ENCODE data around the gene FHAD1.

FHAD1 gene

GRCh38 chr1:15220825-15221431 lies 26.1 kb upstream of the FHAD1 start:
- Histone ChIP-seq H3K4me3 (ENCODE audit: low read length) (no peak overlapping the region), H3K9ac (ENCODE audit: low read length) (no peak overlapping the region), H3K27ac (ENCODE audit: low read length) (no peak overlapping the region), H3K27me3 (ENCODE audit: control insufficient read depth, insufficient read depth, low read length) (no peaks in the 10 kb centered on the region), H3K4me1 (ENCODE audit: control insufficient read depth, low read depth, low read length) (no peaks in the 10 kb centered on the region), H3K9me3 (ENCODE audit: control insufficient read depth, low read depth, low read length) (no peaks in the 10 kb centered on the region), H3K36me3 (ENCODE audit: control insufficient read depth, low read depth, low read length) (peaks cover 5% of the 10 kb centered on the region)

GRCh38 chr1:15222653-15223303 lies 24.2 kb upstream of the FHAD1 start:
- H3K27ac ChIP-seq (ENCODE audit: low read length) = no peak overlapping the region

GRCh38 chr1:15224259-15224869 lies 22.7 kb upstream of the FHAD1 start:
- H3K27me3 ChIP-seq (ENCODE audit: control insufficient read depth, insufficient read depth, low read length) = no peaks in the 10 kb centered on the region
- no peak overlapping the region for H3K9ac ChIP-seq (ENCODE audit: low read length)
- no peak overlapping the region for H3K27ac ChIP-seq (ENCODE audit: low read length)
- no peaks in the 10 kb centered on the region for H3K4me1 ChIP-seq (ENCODE audit: control insufficient read depth, low read depth, low read length)
- no peaks in the 10 kb centered on the region for H3K9me3 ChIP-seq (ENCODE audit: control insufficient read depth, low read depth, low read length)
- no peak overlapping the region for H3K4me3 ChIP-seq (ENCODE audit: low read length)
- H3K36me3 ChIP-seq (ENCODE audit: control insufficient read depth, low read depth, low read length) = peaks cover 5% of the 10 kb centered on the region

More at GRCh38 chr1:15222653-15223303, 24.2 kb upstream of the FHAD1 start:
- H3K4me1 ChIP-seq (ENCODE audit: control insufficient read depth, low read depth, low read length) = no peaks in the 10 kb centered on the region
- no peak overlapping the region for H3K9ac ChIP-seq (ENCODE audit: low read length)
- H3K27me3 ChIP-seq (ENCODE audit: control insufficient read depth, insufficient read depth, low read length) = no peaks in the 10 kb centered on the region
- H3K9me3 ChIP-seq (ENCODE audit: control insufficient read depth, low read depth, low read length) = no peaks in the 10 kb centered on the region
- no peak overlapping the region for H3K4me3 ChIP-seq (ENCODE audit: low read length)
- peaks cover 5% of the 10 kb centered on the region for H3K36me3 ChIP-seq (ENCODE audit: control insufficient read depth, low read depth, low read length)

- Histone ChIP-seq H3K4me1 (ENCODE audit: control insufficient read depth, low read depth, low read length) (no peaks in the 10 kb centered on the region), H3K9ac (ENCODE audit: low read length) (no peak overlapping the region), H3K27me3 (ENCODE audit: control insufficient read depth, insufficient read depth, low read length) (no peaks in the 10 kb centered on the region), H3K4me3 (ENCODE audit: low read length) (no peak overlapping the region), H3K9me3 (ENCODE audit: control insufficient read depth, low read depth, low read length) (no peaks in the 10 kb centered on the region), H3K36me3 (ENCODE audit: control insufficient read depth, low read depth, low read length) (peaks cover 1% of the 10 kb centered on the region), H3K27ac (ENCODE audit: low read length) (no peak overlapping the region)
Measured at GRCh38 chr1:15224974-15225373, 22.0 kb upstream of the FHAD1 start.

GRCh38 chr1:15225461-15225860 lies 21.6 kb upstream of the FHAD1 start:
- no peak overlapping the region for H3K27ac ChIP-seq (ENCODE audit: low read length)
- no peaks in the 10 kb centered on the region for H3K36me3 ChIP-seq (ENCODE audit: control insufficient read depth, low read depth, low read length)
- no peak overlapping the region for H3K4me3 ChIP-seq (ENCODE audit: low read length)
- no peaks in the 10 kb centered on the region for H3K27me3 ChIP-seq (ENCODE audit: control insufficient read depth, insufficient read depth, low read length)
- no peaks in the 10 kb centered on the region for H3K9me3 ChIP-seq (ENCODE audit: control insufficient read depth, low read depth, low read length)
- no peak overlapping the region for H3K9ac ChIP-seq (ENCODE audit: low read length)
- H3K4me1 ChIP-seq (ENCODE audit: control insufficient read depth, low read depth, low read length) = no peaks in the 10 kb centered on the region

- Histone ChIP-seq H3K4me1 (ENCODE audit: control insufficient read depth, low read depth, low read length) (no peaks in the 10 kb centered on the region), H3K9me3 (ENCODE audit: control insufficient read depth, low read depth, low read length) (no peaks in the 10 kb centered on the region), H3K27me3 (ENCODE audit: control insufficient read depth, insufficient read depth, low read length) (no peaks in the 10 kb centered on the region), H3K4me3 (ENCODE audit: low read length) (no peak overlapping the region), H3K9ac (ENCODE audit: low read length) (no peak overlapping the region), H3K36me3 (ENCODE audit: control insufficient read depth, low read depth, low read length) (no peaks in the 10 kb centered on the region), H3K27ac (ENCODE audit: low read length) (no peak overlapping the region)
Measured at GRCh38 chr1:15226388-15227255, 20.4 kb upstream of the FHAD1 start.

- H3K27ac ChIP-seq (ENCODE audit: low read length) = no peak overlapping the region
- H3K4me3 ChIP-seq (ENCODE audit: low read length) = no peak overlapping the region
- H3K4me1 ChIP-seq (ENCODE audit: control insufficient read depth, low read depth, low read length) = peaks cover 5% of the 10 kb centered on the region
- no peaks in the 10 kb centered on the region for H3K27me3 ChIP-seq (ENCODE audit: control insufficient read depth, insufficient read depth, low read length)
- no peaks in the 10 kb centered on the region for H3K9me3 ChIP-seq (ENCODE audit: control insufficient read depth, low read depth, low read length)
- H3K36me3 ChIP-seq (ENCODE audit: control insufficient read depth, low read depth, low read length) = no peaks in the 10 kb centered on the region
- H3K9ac ChIP-seq (ENCODE audit: low read length) = no peak overlapping the region
Measured at GRCh38 chr1:15229707-15230131, 17.3 kb upstream of the FHAD1 start.

GRCh38 chr1:15231714-15232201 lies 15.3 kb upstream of the FHAD1 start:
- H3K27me3 ChIP-seq (ENCODE audit: control insufficient read depth, insufficient read depth, low read length) = no peaks in the 10 kb centered on the region
- no peak overlapping the region for H3K9ac ChIP-seq (ENCODE audit: low read length)

GRCh38 chr1:15233689-15234088 lies 13.3 kb upstream of the FHAD1 start:
- H3K4me3 ChIP-seq (ENCODE audit: low read length) = no peak overlapping the region

More at GRCh38 chr1:15231714-15232201, 15.3 kb upstream of the FHAD1 start:
- Histone ChIP-seq H3K27ac (ENCODE audit: low read length) (no peak overlapping the region), H3K4me3 (ENCODE audit: low read length) (no peak overlapping the region), H3K9me3 (ENCODE audit: control insufficient read depth, low read depth, low read length) (no peaks in the 10 kb centered on the region), H3K36me3 (ENCODE audit: control insufficient read depth, low read depth, low read length) (no peaks in the 10 kb centered on the region), H3K4me1 (ENCODE audit: control insufficient read depth, low read depth, low read length) (peaks cover 5% of the 10 kb centered on the region)

GRCh38 chr1:15236321-15236721 lies 10.7 kb upstream of the FHAD1 start:
- Histone ChIP-seq H3K27ac (ENCODE audit: low read length) (no peak overlapping the region), H3K4me1 (ENCODE audit: control insufficient read depth, low read depth, low read length) (peaks cover 5% of the 10 kb centered on the region), H3K27me3 (ENCODE audit: control insufficient read depth, insufficient read depth, low read length) (no peaks in the 10 kb centered on the region), H3K36me3 (ENCODE audit: control insufficient read depth, low read depth, low read length) (no peaks in the 10 kb centered on the region), H3K9me3 (ENCODE audit: control insufficient read depth, low read depth, low read length) (no peaks in the 10 kb centered on the region), H3K4me3 (ENCODE audit: low read length) (no peak overlapping the region), H3K9ac (ENCODE audit: low read length) (no peak overlapping the region)

More at GRCh38 chr1:15233689-15234088, 13.3 kb upstream of the FHAD1 start:
- Histone ChIP-seq H3K36me3 (ENCODE audit: control insufficient read depth, low read depth, low read length) (no peaks in the 10 kb centered on the region), H3K9ac (ENCODE audit: low read length) (no peak overlapping the region), H3K27me3 (ENCODE audit: control insufficient read depth, insufficient read depth, low read length) (no peaks in the 10 kb centered on the region), H3K4me1 (ENCODE audit: control insufficient read depth, low read depth, low read length) (peaks cover 5% of the 10 kb centered on the region), H3K27ac (ENCODE audit: low read length) (no peak overlapping the region), H3K9me3 (ENCODE audit: control insufficient read depth, low read depth, low read length) (no peaks in the 10 kb centered on the region)

GRCh38 chr1:15236746-15237145 lies 10.3 kb upstream of the FHAD1 start:
- no peak overlapping the region for H3K9ac ChIP-seq (ENCODE audit: low read length)
- H3K27ac ChIP-seq (ENCODE audit: low read length) = no peak overlapping the region
- H3K4me3 ChIP-seq (ENCODE audit: low read length) = no peak overlapping the region
- peaks cover 5% of the 10 kb centered on the region for H3K4me1 ChIP-seq (ENCODE audit: control insufficient read depth, low read depth, low read length)
- H3K9me3 ChIP-seq (ENCODE audit: control insufficient read depth, low read depth, low read length) = no peaks in the 10 kb centered on the region
- H3K27me3 ChIP-seq (ENCODE audit: control insufficient read depth, insufficient read depth, low read length) = no peaks in the 10 kb centered on the region
- H3K36me3 ChIP-seq (ENCODE audit: control insufficient read depth, low read depth, low read length) = no peaks in the 10 kb centered on the region

Data from iPS-18a (cell line).